MM.1S (cell line): ENCODE data around the gene ADCY10.

ENCODE experiments used
- DNase-seq: peaks from one replicate; pipeline ENCODE4 v3.0.0-alpha.2; 2015
- H2AFZ ChIP-seq: fragments of 300-600 bp; sonication (generic); 2 replicates; pipeline ENCODE4 v1.6.0; 2016; ENCODE audit warnings: antibody characterized with exemption, low read length
- H3F3A ChIP-seq: fragments of 300-600 bp; sonication (generic); 2 replicates; pipeline ENCODE4 v1.6.1; 2016; ENCODE audit warnings: mild to moderate bottlenecking, antibody characterized with exemption, low read length, moderate library complexity, mixed read lengths; ENCODE audit not compliant: insufficient read depth
- H3K27ac ChIP-seq: fragments of 300-600 bp; sonication (generic); 2 replicates; pipeline ENCODE4 v1.5.1; 2016; ENCODE audit warnings: mild to moderate bottlenecking, low read length
- H3K27me3 ChIP-seq: fragments of 300-600 bp; sonication (generic); replicated peaks from 2 replicates; pipeline ENCODE4 v1.6.0; 2016; ENCODE audit warnings: low read length; ENCODE audit not compliant: insufficient read depth
- H3K36me3 ChIP-seq: fragments of 300-600 bp; sonication (generic); replicated peaks from 2 replicates; pipeline ENCODE4 v1.6.1; 2016; ENCODE audit warnings: mild to moderate bottlenecking, low read length, mixed read lengths; ENCODE audit not compliant: insufficient read depth
- H3K4me1 ChIP-seq: fragments of 300-600 bp; sonication (generic); 2 replicates; pipeline ENCODE4 v1.6.1; 2016; ENCODE audit warnings: low read length, mixed read lengths
- H3K4me2 ChIP-seq: fragments of 300-600 bp; sonication (generic); 2 replicates; pipeline ENCODE4 v1.6.0; 2016; ENCODE audit warnings: low read depth, low read length
- H3K4me3 ChIP-seq: fragments of 300-600 bp; sonication (generic); 2 replicates; pipeline ENCODE4 v1.5.1; 2016; ENCODE audit warnings: low read length, mixed read lengths
- H3K79me2 ChIP-seq: fragments of 300-600 bp; sonication (generic); 2 replicates; pipeline ENCODE4 v1.6.1; 2016; ENCODE audit warnings: mixed run types, low read length, mixed read lengths
- H3K9ac ChIP-seq: fragments of 300-600 bp; sonication (generic); 2 replicates; pipeline ENCODE4 v1.6.1; 2016; ENCODE audit warnings: low read length, mixed read lengths
- H3K9me2 ChIP-seq: fragments of 300-600 bp; sonication (generic); replicated peaks from 2 replicates; pipeline ENCODE4 v1.6.1; 2016; ENCODE audit warnings: mild to moderate bottlenecking, low read length, mixed read lengths; ENCODE audit not compliant: insufficient read depth
- H3K9me3 ChIP-seq: fragments of 300-600 bp; sonication (generic); replicated peaks from 2 replicates; pipeline ENCODE4 v1.6.1; 2016; ENCODE audit warnings: mild to moderate bottlenecking, low read length, mixed read lengths; ENCODE audit not compliant: insufficient read depth
- H4K20me1 ChIP-seq: fragments of 300-600 bp; sonication (generic); 2 replicates; pipeline ENCODE4 v1.6.1; 2016; ENCODE audit warnings: mild to moderate bottlenecking, low read length, moderate library complexity, mixed read lengths; ENCODE audit not compliant: insufficient read depth
- CTCF ChIP-seq: fragments of 300-600 bp; sonication (generic); IDR thresholded peaks from 2 replicates; pipeline ENCODE4 v1.5.1; 2016; ENCODE audit warnings: antibody characterized with exemption, low read length, mixed read lengths
- EZH2 ChIP-seq: fragments of 300-600 bp; sonication (generic); optimal IDR thresholded peaks from 2 replicates; pipeline ENCODE3; 2017; ENCODE audit warnings: low read depth, mild to moderate bottlenecking, antibody characterized with exemption, low read length, mixed read lengths
- EZH2phosphoT487 ChIP-seq: fragments of 300-600 bp; sonication (generic); IDR thresholded peaks from 2 replicates; pipeline ENCODE4 v1.6.1; 2018; ENCODE audit warnings: antibody characterized with exemption, low read length

Gene ADCY10

GRCh38 chr1:167829868-167830267 is 84.1 kb downstream of the ADCY10 start:
- H3K27me3 ChIP-seq = no peaks in the 10 kb centered on the region
- H3K4me2 ChIP-seq = no peak overlapping the region
- no peaks in the 10 kb centered on the region for H3K4me1 ChIP-seq
- no peak overlapping the region for H2AFZ ChIP-seq
- H3K9me3 ChIP-seq = no peaks in the 10 kb centered on the region
- H3K36me3 ChIP-seq = no peaks in the 10 kb centered on the region
- H3K9ac ChIP-seq = no peak overlapping the region
- no peak overlapping the region for H3K4me3 ChIP-seq
- H4K20me1 ChIP-seq = no peaks in the 10 kb centered on the region
- no peak overlapping the region for H3K27ac ChIP-seq
- no peaks in the 10 kb centered on the region for H3K9me2 ChIP-seq
- no peak for TF ChIP-seq EZH2phosphoT487
- no peak for TF ChIP-seq EZH2
- TF ChIP-seq CTCF = no peak
- H3F3A ChIP-seq = no peaks in the 10 kb centered on the region
- no peak for DNase-seq
- no peaks in the 10 kb centered on the region for H3K79me2 ChIP-seq

DNA sequence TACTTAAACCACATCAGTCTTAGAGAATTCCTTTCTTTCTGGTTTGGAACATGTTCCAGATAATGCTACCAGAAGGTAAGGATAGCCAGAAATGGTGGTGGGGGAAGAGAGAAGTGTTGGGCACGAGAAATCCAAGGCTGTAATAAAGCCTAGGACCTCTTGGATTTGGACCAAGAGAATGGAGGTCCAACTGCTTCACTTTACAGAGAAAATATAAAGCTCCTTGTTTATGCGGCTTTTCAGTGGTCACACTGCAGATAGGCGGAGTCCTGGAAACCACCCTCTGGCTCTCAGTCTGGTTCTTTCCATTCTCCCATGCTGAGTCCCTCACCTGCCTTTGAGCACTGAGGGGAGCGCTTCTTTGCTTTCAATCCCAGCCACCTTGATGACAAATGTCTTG is 87.8 kb downstream of the ADCY10 start:
- H3K27ac ChIP-seq = no peak overlapping the region
- no peaks in the 10 kb centered on the region for H3K79me2 ChIP-seq
- H3K27me3 ChIP-seq = no peaks in the 10 kb centered on the region
- DNase-seq = no peak
- H2AFZ ChIP-seq = no peak overlapping the region
- H3K4me1 ChIP-seq = no peaks in the 10 kb centered on the region
- H3K9me3 ChIP-seq = no peaks in the 10 kb centered on the region
- H3K36me3 ChIP-seq = no peaks in the 10 kb centered on the region
- no peak overlapping the region for H3K4me2 ChIP-seq
- H4K20me1 ChIP-seq = no peaks in the 10 kb centered on the region
- no peak overlapping the region for H3K4me3 ChIP-seq
- H3K9ac ChIP-seq = no peak overlapping the region
- no peaks in the 10 kb centered on the region for H3K9me2 ChIP-seq
- no peaks in the 10 kb centered on the region for H3F3A ChIP-seq
- TF ChIP-seq CTCF (no peak), EZH2phosphoT487 (no peak), EZH2 (no peak)

- Histone ChIP-seq H3K9me2 (no peaks in the 10 kb centered on the region), H3K4me2 (no peak overlapping the region), H3K4me1 (no peaks in the 10 kb centered on the region), H3K79me2 (no peaks in the 10 kb centered on the region), H3K9me3 (no peaks in the 10 kb centered on the region), H3K9ac (no peak overlapping the region), H4K20me1 (no peaks in the 10 kb centered on the region), H3K4me3 (no peak overlapping the region), H3K27me3 (no peaks in the 10 kb centered on the region), H2AFZ (no peak overlapping the region), H3K36me3 (no peaks in the 10 kb centered on the region), H3K27ac (no peak overlapping the region), H3F3A (no peaks in the 10 kb centered on the region)
- DNase-seq = no peak
- TF ChIP-seq EZH2 (no peak), EZH2phosphoT487 (no peak), CTCF (no peak)
Observed at GRCh38 chr1:167825419-167826079, 88.4 kb downstream of the ADCY10 start.
